ENCODE measurements around the gene BIRC2.

GRCh38 chr11:102304686-102305085 lies 42.3 kb upstream of the BIRC2 start:
- TF ChIP-seq CTCF (IDR thresholded peaks at IDR 0.05; ENCODE audit: low read length) (no peak), EZH2 (IDR thresholded peaks at IDR 0.05; ENCODE audit: borderline replicate concordance, low read length) (no peak)

Measured in OCI-LY1 (cell line).